Measurements from ENCODE around the gene BCL7A.
"Not testable (repeated sequence)": the region's sequence is repeated elsewhere in the genome, so short reads cannot be mapped to it uniquely, and the experiment has no call there.

Gene BCL7A

DNA sequence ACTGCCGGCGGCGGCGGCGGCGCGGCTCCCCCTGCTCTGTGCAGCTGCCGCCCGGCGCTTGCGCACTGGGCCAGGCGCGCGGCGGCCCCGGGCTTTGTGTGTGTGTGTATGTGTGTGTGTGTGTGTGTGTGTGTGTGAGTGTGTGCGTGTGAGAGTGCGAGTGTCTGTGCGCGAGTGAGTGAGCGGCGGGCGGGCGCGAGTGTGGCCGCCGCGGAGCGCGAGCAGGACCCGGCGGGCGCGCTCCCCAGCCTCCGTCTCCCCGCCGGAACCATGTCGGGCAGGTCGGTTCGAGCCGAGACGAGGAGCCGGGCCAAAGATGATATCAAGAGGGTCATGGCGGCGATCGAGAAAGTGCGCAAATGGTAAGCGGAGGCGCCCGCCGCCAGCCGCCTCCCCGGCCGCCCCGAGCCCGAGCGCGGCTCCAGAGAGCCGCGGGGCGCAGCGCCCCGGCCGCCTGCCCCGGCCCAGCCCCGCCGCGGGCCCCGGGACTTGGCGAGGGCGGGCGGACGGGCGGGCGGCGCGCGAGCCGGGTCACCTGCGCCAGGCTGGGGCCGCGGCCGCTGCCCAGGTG lies at the start of gene BCL7A:
BCL7A (plus strand) TSS at position 63 of the 571 bp plus-strand sequence; CDS start at position 271, 208 bp downstream.
- DNase-seq (ENCODE audit: low read depth, low spot score) = no peak

DNA sequence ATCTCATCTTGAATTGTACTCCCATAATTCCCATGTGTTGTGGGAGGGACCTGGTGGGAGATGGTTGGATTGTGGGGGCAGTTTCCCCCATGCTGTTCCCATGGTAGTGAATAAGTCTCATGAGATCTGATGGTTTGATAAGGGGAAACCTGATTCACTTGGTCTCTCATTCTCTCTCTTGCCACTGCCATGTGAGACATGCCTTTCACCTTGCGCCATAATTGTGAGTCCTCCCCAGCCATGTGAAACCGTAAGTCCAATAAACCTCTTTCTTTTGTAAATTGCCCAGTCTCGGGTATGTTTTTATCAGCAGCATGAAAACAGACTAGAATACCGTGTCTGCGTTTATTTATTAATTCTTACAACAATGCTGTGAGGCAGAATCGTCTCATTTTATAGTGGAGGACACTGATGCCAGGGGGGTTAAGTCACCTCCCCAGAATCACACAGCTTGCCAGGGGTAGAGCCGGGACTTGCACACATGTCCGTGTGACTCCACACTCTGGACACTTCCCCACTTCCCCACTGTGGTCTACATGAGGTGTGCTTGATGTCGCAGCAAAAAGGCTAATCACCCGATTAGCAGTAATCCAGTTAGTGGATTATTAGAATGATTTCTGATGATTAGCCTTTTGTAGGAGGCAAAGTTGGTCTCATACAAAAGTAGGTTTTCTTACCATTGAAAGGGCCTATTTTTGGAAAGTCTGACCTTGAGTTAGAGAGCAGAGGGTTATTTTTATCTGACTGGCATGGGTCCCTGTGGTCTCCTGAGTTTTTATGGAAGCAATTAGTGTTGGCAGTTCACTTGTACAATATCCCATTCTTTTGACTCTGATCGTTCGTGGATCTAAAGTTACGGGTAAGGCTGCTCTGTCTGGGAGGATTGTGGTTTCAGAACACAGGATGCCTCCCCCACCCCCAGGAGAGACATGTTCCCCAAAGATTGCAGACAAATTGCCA lies 47.4 kb upstream of the BCL7A start:
- no peak for DNase-seq (ENCODE audit: low read depth, low spot score)

DNA sequence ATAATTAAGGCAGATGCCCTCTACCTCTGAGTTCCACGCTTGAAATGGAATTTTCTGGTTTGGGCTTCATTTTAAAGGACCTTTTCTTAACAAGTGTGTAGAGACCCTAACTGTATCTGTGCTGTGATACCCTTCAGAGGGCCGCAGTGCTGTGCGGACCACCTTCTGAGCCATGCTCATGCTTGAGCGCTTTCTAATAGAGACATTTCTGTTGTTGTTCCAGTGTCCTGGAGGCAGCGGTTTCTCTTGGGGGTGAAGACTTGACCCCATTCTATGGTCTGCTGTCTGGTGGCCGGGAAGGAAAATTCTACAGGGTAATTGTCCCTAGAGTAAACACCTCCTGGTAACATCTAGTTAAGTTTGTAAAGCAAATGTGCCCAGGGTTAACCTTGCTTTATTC lies 46.7 kb upstream of the BCL7A start:
- DNase-seq (ENCODE audit: low read depth, low spot score) = no peak

GRCh38 chr12:121976950-121977349 lies 44.7 kb upstream of the BCL7A start:
- DNase-seq (ENCODE audit: low read depth, low spot score) = no peak

GRCh38 chr12:121980191-121980891 lies 41.3 kb upstream of the BCL7A start:
- peak; percentile 13 for DNase-seq (ENCODE audit: low read depth, low spot score)

GRCh38 chr12:121980892-121981272 lies 40.8 kb upstream of the BCL7A start:
- no peak for DNase-seq (ENCODE audit: low read depth, low spot score)

- no peak for DNase-seq (ENCODE audit: low read depth, low spot score)
These were observed 40.2 kb upstream of the BCL7A start for GRCh38 chr12:121981456-121981855.

GRCh38 chr12:121982950-121983349 lies 38.7 kb upstream of the BCL7A start:
- DNase-seq (ENCODE audit: low read depth, low spot score) = no peak

- DNase-seq (ENCODE audit: low read depth, low spot score) = no peak
These were observed 38.0 kb upstream of the BCL7A start for GRCh38 chr12:121983536-121984210.

DNA sequence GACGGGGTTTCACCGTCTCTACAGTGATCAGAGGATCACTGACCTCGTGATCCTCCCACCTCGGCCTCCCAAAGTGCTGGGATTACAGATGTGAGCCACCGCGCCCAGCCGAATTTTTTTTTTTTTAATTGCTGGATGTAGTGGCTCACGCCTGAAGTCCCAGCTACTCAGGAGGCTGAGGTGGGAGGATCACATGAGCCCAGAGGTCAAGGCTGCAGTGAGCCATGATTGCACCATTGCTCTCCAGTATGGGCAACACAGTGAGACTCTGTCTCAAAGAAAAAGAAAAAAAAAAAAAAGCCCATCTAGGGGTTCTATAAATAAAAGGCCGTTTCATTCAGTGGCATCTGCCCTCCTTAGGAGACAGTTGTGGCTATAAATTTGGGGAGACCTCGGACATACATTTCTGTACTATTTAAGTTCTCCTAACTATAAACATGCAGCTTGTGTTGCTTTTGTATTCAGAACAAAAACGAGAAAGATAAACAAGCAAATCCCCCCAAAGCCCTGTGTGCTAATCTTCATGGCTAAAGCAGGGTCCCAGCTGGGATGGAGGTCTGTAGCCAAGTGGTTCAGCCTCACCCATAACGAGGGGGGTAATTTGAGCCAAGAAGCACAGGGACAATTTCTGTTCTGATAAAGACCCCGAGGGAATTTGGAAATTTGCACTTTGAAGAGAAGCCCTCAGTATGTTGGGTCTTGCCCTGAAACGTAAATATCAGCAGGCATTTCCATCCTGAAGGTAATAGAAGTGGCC lies 35.0 kb upstream of the BCL7A start:
- no peak for DNase-seq (ENCODE audit: low read depth, low spot score)

- not testable (repeated sequence) for DNase-seq (ENCODE audit: low read depth, low spot score)
These were observed 33.2 kb upstream of the BCL7A start for GRCh38 chr12:121988519-121988918.

GRCh38 chr12:121989276-121990113 lies 32.2 kb upstream of the BCL7A start:
- no peak for DNase-seq (ENCODE audit: low read depth, low spot score)

DNA sequence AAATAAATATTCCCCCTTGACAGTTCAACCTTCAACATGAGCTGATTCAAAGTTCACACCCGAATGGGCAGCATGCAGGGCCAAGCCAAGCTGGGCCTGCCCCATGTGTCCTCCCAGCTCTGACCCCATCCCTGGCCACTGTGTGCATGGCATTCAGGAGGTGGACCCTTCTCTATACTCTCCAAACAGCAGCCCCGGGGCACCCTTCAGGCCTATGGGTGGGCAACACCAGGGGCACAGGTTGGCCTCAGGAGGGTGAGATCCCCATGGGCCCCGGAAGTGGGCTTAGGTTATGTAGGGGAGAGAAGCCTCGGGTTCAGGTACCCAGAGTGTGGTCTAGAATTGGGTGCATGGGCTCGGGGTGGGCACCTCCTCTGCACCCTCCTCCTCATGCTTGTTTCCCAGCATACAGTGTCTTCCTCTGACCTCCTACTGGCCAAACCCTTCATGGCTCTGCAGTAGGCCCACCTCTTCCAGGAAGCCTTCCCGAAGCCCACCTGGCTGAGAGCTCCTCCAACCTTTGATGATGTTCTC lies 31.5 kb upstream of the BCL7A start:
- no peak for DNase-seq (ENCODE audit: low read depth, low spot score)

DNA sequence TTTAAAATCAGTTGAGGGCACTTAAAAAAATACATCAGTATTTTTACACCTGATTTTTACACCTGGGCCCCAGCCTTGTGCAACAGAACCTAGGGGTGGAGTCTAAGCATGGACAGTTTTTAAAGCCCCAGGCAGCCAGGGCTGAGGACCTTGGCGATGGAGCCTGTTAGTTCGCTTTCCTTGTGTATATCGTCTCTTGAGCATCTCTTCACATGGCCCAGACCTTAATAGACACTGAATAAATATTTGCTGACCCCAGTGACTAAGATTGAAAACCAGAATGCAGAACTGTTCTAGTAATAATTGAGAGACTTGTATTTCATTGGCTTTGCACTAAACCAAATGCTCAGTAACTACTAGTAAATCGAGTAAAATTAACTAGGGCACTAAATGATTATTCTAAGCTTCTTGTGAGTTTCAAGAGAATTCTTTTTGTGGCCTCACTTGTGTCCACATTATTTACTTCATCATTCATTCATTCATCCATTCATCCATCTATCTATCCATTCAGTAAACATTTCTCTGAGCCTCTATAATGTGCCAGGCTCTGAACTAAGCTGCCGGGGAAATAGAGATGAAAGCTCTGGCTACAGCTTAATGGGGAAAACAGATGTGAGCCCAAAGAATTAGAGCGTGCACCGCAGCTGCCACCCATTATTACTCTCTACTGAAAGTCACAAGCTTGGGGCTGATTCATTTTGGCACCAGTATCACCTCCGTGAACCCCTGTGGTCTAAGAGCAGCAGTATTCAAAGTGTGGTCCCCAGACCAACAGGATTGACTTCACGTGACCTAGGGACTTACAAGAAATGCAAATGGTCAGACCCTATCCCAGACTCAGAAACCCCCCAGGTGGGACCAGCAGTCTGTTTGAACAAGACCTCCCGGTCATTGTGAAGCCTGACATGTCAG lies 30.7 kb upstream of the BCL7A start:
- DNase-seq (ENCODE audit: low read depth, low spot score) = no peak

DNA sequence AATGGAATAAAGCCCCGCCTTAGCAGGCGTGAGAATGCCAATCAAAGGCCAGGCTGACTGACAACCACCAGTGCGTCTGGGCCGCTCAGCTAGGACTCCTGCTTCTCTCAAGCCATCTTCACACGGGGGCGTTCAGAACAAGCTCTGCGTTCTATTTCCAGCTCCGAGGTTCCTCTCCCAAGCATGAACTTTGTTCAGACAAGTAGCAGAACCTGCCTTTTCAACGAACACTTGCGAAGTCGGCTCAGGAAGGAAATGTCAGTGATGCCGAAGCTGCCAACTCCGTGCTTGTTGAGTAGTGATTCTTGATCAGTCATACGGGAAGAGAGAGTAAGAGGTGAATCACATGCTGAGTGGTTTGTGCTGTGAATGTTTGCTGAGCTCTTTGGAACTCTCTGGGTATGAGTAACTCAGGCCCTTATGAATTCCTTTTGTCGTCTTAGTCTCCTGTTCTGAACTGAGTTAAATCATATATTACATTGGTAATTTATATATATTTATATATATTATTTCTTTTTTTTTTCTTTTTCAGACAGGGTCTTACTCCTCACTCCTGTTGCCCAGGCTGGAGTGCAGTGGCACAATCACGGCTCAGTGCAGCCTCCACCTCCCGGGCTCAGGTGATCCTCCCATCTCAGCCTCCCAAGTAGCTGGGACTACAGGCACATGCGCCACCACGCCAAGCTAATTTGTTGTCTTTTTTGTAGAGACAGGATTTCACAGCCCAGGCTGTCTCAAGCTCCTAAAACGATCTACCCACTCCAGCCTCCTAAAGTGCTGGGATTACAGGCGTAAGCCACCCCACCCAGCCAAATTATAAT lies 29.4 kb upstream of the BCL7A start:
- peak; percentile 69 for DNase-seq (ENCODE audit: low read depth, low spot score)

- no peak for DNase-seq (ENCODE audit: low read depth, low spot score)
These were observed 25.4 kb upstream of the BCL7A start for GRCh38 chr12:121996050-121996944.

Measured in smooth muscle cell of the brain vasculature (primary cell).